ENCODE measurements around the gene TYMS. TPM values are rescaled to one million over a fixed set of nuclear protein-coding genes. Genes with fewer than 3 reads are reported as not detected.

The TYMS gene
- total RNA-seq, 4 donors from 2014 or later = 0.50 to 6.4 (median 0.65) TPM; not detected in 1

DNA sequence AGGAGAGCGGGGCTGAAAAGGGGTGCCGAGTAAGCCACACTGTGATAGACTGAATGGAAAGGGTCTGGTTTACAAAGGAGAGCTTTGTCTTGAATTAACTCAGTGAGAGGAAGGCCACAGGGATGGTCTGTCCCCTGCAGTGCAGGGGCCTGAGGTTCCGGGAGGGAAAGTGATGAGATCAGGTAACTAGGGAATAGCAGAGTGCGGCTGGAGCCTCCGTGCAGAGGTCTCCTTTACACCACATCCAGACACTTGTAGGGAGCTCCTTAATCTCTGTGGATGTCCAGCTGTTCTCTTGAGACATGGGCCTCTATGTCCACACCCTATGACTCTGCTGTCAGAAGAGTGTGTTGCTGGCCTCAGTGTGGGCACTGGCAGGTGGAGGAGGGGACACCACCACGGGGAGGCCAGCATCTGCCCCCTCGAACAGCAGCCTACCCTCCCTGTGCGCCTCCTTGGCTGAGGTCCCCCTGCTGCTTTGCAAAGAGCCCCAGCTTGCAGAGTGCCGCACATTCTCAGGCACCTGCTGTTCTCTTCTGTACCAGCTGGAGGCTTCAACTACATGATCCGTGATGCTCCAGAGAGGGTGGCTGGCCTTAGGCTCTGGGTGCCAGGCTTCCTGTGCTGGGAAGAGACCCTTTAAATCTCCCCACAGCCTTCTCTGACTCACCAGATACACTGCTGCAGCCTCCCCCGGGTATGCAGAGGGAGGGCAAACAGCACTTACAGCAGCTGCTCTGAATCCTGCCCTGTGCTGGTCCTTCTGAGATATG is 29.1 kb downstream of the TYMS start:
- no peak for DNase-seq (ENCODE audit: low spot score)
- TF ChIP-seq, protein P1, sequence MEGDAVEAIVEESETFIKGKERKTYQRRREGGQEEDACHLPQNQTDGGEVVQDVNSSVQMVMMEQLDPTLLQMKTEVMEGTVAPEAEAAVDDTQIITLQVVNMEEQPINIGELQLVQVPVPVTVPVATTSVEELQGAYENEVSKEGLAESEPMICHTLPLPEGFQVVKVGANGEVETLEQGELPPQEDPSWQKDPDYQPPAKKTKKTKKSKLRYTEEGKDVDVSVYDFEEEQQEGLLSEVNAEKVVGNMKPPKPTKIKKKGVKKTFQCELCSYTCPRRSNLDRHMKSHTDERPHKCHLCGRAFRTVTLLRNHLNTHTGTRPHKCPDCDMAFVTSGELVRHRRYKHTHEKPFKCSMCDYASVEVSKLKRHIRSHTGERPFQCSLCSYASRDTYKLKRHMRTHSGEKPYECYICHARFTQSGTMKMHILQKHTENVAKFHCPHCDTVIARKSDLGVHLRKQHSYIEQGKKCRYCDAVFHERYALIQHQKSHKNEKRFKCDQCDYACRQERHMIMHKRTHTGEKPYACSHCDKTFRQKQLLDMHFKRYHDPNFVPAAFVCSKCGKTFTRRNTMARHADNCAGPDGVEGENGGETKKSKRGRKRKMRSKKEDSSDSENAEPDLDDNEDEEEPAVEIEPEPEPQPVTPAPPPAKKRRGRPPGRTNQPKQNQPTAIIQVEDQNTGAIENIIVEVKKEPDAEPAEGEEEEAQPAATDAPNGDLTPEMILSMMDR (IDR thresholded peaks at IDR 0.05) = no peak
- no peak for ATAC-seq (ENCODE audit: low FRiP score)

DNA sequence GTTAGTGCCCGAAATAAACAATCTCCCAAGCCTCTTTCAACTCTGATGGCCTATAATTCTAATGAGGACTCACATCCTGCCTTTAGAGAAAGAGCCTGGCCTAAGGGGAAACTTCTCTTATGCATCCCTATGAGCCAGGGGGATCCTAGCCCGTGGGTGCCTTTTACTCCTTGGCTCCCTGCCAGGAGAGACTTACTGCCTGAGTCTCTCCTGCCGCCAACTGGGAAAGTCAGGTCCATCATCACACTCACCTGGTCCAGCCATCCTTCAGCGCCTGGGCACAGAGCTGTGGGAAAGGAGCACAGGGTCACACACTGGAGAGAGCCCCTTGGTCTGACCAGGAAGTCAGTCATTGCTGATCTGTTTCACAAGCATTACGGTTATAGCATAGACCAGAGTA is 30.9 kb downstream of the TYMS start:
- ATAC-seq (ENCODE audit: low FRiP score) = no peak

DNA sequence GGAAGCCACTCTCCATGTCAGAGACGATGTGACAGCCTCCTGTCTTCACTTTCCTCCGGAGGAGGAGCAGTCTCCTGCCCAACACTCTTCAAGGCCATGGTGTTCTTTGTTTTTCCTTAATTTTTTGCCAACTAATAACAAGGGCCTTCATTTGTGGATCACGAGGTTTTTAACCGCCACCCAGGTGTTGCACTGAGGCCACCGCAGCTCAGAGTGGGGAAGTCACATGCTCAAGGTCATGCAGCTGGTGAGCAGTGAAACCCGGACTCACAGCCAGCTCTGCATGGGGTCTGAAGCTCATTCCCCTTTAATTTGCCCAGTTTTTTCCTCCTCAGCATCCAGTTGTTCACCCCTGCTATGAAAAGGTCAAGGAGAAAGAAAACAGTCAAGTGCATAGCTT is 35.4 kb downstream of the TYMS start:
- TF ChIP-seq, protein P1 (IDR thresholded peaks at IDR 0.05) = no peak
- ATAC-seq (ENCODE audit: low FRiP score) (no peak), DNase-seq (ENCODE audit: low spot score) (no peak)

More for the DNA sequence above, 30.9 kb downstream of the TYMS start:
- TF ChIP-seq, protein P1 (IDR thresholded peaks at IDR 0.05) = no peak
- DNase-seq (ENCODE audit: low spot score) = no peak

DNA sequence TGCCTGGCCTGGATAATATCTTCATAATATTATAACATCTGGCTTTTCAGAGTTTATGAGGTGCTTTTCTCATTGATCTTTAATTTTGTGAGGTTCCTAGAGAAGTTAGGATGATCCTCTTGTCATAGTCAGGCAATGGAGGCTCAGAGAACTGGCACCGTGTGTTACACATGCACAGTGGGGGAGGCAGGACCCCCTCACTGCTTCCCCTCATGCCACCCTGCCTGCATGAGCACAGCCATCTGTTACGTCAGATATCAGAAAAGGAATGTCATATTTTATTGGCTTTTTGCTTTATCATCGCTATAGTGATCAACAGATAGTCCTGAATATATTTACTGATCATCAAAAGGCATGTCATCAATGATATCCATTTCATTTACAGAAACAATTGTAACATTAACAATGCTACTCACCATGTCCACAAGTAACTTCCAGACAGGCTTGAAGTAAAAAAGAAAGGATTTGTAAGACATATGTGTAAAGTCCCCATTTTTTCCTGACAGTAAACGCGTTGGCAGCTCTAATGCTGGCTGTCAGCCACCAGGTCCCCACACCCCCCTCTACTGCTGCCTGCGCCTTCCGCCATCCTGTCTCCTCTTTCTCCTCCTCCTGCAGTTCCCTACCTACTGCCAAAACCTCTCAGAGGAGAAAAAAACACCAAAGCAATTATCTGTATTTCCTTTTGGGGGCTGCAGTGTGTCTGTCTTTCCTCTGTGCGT is 36.2 kb downstream of the TYMS start:
- TF ChIP-seq, protein P1 (IDR thresholded peaks at IDR 0.05) = no peak
- ATAC-seq (ENCODE audit: low FRiP score) (no peak), DNase-seq (ENCODE audit: low spot score) (no peak)

DNA sequence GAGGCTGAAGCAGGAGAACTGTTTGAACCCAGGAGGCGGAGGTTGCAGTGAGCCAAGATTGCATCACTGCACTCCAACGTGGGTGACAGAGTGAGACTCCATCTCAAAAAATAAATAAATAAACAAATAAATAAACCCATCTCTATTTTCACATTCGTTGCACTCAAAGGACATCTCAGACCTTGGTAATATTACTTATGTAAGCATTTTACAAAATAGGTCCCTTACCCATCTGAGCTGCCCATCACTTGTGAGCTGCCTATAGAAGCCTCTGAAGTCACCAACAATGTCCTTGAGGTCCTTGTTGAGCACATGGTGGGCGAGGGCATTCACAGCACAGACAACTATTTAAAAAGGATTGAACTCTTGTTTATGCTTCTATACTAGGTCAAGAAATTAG is 39.6 kb downstream of the TYMS start:
- no peak for ATAC-seq (ENCODE audit: low FRiP score)
- DNase-seq (ENCODE audit: low spot score) = no peak

DNA sequence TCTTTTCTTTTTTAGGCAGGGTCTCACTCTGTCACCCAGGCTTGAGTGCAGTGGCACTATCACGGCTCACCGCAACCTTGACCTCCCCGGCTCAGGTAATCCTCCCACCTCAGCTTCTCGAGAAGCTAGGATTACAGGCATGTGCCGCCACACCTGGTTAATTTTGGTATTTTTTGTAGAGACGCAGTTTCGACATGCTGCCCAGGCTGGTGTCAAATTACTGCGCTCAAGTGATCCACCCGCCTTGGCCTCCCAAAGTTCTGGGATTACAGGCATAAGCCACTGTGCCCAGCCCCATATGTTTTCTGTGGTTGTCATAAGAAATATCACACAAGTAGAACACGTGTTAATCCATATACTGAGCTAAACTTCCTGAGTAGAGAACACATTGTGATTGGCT is 40.3 kb downstream of the TYMS start:
- ATAC-seq (ENCODE audit: low FRiP score) = no peak
- TF ChIP-seq, protein P1 (IDR thresholded peaks at IDR 0.05) = no peak
- DNase-seq (ENCODE audit: low spot score) = no peak

More for the DNA sequence above, 39.6 kb downstream of the TYMS start:
- TF ChIP-seq, protein P1 (IDR thresholded peaks at IDR 0.05) = no peak

All from omental fat pad (tissue), 4 donors.